GM03348 (cell line): Measurements from ENCODE around the gene RNU6-1.

Experiments
- DNase-seq: peaks from one replicate; pipeline ENCODE4 v3.0.0; 2012; ENCODE audit warnings: low spot score

RNU6-1 gene

DNA sequence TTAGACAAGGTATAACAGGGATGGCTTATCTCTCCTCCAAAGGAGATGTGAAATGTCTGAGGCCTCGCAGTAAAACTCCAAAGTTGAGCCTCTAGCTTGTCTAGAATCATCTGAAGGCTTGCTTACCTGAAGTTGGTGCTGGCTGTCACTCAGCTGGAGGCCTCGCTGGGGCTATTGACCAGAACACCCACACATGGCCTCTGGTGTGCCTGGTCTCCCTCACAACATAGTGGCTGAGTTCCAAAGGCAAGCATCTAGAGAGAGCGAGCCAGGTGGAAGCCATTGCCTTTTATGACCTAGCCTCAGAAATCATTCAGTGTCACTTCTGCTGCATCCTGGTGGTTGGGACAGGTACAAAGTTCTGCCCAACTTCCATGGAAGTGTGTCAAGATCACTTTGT, 17.4 kb upstream of the RNU6-1 start:
- no peak for DNase-seq

DNA sequence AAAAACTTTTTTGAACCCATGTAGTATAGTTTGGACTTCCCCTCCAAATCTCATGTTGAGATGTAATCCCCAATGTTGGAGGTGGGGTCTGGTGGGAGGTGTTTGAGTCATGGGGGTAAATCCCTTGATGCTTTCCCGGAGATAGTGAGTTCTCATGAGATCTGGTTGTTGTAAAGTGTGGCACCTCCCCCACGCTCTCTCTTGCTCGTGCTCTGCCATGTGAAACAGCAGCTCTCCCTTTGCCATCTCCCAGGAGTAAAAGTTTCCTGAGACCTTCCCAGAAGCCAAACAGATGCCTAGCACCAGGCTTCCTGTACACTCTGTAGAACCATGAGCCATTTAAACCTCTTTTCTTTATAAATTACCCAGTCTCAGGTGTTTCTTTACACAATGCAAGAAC, 16.0 kb upstream of the RNU6-1 start:
- no peak for DNase-seq

DNA sequence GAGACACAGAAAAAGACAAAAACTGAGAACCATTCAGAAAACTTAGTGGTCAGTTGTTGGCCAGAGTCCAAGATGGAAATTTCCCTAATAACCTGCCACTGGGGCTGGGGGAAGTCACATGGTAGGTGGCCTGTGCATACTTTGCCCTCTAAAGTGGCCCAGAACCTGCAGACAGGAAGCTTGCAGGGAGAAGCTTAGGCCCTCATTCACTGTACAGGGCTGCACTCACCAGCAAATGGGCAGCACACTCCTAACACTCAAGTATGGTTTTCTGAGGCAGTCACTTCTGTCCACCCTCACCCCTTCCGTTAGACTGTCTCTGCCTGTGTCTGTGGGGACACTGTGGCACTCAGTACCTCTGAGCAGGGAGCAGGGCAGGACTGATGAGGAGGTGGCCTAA, 14.5 kb upstream of the RNU6-1 start:
- no peak for DNase-seq

DNA sequence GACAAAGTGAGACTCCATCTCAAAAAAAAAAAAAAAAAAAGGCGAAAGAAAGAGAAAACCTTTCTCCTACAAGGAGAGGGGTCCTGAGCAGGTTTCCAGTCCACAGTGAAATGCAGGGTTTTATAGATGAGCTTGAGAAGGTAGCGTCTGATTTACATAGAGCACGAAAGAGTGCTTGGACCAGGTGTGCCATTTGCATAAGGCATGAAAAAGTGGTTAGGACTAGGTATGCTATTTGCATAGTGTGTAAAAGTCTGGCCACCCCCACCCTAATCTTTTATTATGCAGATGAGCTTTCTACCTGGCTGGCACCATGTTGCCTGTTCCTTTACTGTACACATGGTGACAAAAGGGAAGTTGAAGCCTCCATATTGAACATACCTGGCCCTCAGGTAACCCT, 13.6 kb upstream of the RNU6-1 start:
- DNase-seq = no peak

DNA sequence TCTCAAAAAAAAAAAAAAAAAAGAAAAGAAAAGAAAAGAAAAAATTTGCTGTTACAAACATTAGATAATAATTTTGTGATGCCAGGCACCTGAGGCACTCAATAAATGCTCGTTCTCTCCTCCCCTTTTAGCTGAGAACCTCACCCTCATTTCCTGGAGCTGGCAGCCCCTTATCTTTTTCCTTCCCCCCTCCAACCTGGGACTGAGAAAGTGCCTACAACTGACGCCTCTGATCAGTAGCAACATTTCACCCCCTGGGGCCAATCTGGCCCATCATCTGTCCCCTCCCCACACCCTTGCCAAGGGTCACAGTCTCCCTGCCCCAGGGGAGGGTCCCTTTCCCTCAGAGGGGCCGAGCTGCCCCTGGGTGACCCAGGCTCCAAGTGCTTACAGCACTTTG, 12.6 kb upstream of the RNU6-1 start:
- DNase-seq = no peak

DNA sequence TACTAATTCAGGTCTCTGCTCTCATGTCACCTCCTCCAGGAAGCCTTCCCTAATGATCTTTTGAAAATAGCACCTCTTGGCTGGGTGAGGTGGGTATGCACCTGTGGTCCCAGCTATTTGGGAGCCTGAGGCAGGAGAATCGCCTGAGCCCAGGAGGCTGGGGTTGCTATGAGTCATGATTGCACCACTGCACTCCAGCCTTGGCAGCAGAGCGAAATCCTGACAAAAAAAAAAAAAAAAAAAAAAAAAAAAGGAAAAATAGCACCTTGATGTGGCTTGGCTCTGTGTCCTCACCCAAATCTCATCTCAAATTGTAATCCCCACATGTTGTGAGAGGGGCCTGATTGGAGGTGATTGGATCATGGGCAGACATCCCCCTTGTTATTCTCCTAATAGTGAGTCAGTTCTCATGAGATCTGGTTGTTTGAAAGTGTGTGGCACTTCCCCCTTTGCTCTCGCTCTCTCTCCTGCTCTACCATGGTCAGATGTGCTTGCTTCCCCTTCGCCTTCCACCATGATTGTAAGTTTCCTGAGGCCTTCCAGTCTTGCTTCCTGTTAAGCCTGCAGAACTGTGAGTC, 11.2 kb upstream of the RNU6-1 start:
- no peak for DNase-seq

DNA sequence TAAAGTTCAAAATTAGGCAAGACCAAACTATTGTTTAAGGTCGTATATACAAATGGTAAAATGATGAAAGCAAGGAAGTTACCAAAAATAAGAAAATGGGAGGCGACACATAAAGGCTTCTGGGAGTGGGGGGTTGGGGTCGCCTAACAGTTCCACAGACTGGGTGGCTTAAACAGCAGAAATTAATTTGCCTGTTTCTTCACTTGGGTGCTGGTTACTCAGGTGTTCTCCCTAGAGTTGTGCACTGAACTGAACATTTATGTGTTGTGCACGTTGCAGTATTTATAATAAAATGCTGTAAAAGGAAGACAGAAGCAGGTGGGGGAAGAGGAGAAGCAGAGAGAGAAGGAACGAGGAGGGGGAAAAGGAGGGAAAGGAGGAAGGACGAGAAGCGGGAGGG, 10.5 kb upstream of the RNU6-1 start:
- DNase-seq = no peak

DNA sequence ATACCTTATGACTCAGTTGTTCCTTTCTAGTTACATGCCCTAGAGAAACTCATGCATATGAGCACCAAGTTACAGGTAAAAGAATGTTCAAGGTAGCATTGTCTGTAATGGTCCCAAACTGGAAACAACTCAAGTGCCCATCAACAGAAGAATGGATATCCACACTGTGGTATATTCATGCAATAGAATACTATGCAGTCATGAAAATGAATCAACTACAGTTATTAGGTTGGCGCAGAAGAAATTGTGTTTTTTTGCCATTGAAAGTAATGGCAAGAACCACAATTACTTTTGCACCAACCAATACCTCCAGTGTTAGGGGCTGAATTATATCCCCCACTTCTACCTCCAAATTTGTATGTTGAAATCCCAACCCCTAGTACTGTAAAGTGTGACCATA, 9.7 kb upstream of the RNU6-1 start:
- DNase-seq = no peak

DNA sequence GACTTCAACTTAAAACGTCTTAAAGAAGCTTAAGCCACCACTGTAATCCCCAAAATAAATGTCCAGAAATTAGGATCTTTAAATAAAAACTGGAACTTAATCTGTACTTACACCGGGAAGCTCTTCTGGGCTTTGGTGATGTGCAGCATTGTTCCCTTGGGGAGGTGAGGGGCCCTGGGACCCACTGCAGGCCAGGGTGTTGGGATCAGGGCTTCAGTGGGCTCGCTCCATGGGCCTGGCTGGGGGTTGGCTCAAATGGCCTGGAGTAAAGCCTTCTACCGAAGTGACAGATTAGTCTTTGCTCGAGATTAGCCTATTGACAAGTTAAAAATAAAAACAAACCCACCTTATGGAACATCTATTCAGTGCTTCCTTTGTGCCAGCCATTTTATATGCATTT, 6.1 kb upstream of the RNU6-1 start:
- no peak for DNase-seq

DNA sequence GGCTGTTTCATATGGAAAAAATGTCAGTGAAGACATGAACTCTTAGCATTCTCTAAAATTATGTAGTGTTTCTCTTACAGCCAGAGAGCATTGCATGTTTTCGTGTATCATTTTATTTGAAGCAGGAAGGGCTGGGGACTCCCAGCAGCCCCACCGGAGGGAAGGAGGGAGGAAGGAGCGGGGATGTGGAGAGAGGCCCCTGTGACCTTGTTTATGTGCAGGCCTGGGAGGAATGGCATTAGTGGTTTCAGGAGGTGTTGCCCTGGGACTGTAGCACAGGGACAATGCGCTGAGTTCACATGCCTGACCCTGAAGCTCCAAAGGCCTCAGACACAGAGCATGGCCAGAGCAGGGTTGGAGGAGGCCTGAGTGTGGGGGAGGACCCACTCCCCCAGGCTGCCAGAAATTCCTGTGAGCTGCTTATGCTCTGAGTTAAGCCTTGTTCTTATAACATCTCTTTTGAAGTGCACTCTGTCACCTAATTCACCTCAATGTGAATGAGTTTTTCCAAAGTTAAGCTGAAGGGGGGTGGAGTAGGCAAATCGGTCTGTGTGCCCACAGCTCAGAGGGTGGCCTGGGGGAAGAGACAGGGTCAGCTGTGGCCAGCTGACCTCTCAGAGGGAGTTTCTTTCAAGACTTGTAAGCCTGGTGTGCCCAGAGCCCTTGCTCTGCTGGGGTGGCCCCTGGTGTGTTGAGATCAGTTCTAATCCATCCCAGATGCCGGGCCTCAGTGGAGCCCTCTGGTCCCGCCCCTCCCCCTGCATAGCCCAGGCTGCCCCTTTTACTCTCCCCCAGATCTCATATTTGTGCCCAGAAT, 3.9 kb upstream of the RNU6-1 start:
- DNase-seq = no peak

DNA sequence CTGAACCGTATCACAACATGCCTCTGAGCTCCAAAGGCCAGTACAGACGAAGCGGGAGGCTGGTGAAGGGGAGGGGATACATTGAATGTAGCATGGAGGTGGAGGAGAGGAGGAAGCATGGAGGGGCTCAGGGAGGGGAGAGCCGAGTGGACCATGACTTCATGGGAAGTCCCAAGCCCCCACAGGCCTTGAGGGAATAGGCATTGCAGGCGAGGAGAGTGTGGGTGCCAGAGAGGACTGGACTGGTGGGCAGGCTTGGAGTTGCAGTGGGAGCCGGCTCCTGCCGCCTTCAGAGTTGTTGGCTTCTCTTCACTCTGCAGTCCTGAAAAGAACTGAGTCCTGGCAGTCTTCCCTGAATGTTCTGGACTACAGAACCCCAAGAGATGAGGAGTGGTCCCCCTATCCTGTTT, 3.3 kb upstream of the RNU6-1 start:
- DNase-seq = no peak

DNA sequence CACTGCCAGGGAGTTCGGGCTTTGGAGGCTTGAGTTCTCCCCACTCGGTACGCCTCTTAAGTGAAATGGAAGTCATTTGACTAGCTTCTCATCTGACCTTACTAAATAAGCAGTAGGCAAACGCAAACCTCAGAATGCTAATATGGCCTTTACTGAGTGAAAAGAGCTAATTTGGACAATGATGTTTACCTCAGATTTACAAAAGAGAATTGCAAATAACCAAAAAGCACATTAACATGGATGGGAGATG, 1.6 kb upstream of the RNU6-1 start:
- DNase-seq = no peak

DNA sequence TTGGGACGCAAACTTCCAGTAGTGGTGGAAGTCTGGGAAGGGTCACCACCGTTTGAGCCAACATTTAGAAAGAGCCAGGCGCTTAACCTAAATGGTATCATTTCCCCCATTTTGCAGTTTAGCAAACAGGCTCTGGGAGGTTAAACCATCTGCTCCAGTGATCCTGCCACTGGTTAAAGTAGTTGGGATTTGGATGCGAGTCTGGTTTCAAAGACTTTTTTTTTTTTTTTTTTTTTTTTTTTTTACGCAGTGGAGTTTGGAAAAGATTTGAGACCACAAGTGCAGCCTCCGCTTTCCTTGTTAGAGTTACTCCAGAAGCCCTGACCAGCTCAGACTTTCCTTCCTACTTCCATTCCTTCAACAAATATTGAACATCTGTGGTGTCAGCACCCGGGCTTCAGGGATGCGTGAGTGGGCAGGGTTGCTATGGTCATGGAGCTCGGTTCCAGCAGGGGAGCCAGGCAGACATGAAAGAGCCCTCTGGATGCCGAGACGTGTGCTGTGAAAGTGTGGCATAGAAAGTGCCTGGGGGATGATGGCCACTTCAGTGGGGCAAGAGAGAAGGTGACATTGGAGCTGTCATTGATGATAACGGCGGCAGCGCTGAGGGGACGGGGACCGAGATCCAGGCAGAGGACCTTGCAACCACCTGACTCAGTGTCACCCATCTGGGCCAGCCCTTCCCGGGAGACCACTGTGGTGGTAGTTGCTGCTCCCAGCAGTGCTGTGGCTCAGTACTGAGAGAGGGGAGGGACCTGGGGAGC, 1.1 kb upstream of the RNU6-1 start:
- peak; percentile 82 for DNase-seq

DNA sequence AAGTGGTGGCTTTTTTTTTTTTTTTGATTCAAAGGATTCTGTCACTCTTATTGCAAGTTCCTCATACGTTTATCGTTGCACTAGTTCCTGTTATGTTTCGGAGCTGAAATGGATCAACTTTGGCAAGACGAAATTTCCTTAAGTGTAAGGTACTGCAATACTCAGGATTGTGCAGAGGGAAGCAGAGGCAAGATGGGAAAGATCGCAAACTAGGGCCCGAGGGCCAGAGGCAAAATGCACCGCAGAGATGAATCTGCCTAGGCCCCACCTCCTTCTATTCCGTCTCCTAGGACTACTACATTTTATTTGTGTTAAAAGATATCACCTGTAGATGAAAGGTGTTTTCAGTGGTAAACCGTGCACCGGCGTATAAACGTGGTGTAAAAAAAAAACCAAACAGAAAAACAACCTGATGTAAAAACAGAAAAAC, 331 bp downstream of the RNU6-1 start:
- peak; percentile 62 for DNase-seq

DNA sequence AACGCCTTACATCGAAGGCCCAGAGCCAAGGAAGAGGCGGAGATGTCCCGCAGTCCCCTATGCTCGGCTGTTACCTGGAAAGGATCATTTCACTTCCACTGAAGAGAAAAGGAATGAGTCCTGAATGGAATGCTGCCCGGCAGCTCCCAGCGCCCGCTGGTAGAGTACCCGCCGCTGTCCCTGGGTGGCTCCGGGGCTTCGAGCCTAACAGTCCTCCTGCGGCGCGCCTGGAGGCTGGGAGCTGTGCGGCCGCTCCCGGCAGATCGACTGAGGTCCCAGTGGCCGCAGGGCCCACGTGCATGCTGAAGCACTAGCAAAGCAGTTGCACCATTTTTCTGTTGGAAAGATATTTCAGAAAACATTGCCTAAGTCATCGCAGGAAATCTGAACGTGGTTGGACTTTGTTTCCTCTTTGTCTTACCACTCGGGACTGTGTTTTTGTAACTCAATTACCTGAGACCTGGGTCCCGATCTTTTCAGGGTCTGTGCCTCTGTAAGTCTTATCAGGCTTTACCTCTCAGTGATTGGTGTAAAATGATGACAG, 984 bp downstream of the RNU6-1 start:
- DNase-seq = peak; percentile 73

DNA sequence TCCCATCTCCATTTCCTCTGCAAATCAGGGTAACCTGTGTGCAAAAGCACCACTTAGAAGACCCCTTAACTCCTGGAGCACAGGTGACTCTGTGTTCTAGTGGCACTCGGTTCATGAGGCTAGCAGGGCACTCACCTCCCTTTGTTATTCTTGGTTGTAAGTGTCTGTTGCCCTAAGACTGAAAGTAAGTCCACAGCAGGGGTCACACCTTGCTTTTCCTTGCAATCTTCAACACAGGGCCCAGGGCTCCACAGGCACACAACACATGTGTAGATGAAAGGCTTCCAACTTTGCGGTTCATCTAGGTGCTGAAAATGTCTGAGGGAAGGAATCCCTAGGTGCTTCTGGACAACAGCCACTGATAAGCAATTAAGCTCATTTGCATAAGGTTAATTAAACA, 2.9 kb downstream of the RNU6-1 start:
- no peak for DNase-seq

DNA sequence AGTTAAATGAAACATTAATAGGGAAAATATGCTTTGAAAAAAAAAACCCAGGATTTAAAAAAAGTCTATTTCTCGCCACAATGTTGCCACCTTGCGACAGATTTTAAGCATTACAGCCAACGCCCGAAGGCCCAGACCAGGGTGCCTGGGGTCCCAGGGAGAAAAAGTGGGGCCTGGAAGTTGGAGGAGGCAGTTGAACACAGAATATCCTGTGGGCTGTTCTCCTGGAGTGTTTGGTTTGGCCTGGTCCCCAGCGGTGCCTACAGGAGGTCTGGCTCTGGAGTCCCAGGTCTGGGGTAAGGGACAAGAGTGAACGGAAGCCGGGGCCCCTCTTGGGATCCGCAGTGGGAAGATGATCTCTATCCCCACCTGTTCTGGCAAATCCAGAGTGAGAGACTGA, 3.4 kb downstream of the RNU6-1 start:
- peak; percentile 74 for DNase-seq

DNA sequence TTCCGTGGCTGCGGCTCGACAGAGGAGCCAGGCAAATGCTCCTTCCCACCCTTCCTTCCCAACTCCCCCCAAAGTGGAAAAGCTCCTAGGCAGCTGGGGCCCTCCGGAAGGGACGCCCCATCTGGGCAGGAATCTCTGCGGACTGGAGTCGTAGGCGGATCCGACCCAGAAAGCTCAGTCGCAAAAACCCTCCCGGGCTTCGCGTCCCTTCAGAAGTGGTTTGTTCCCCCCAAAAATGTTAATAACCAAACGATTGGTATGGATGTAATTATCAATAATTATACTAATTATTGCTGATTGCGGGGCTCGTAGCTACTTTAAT, 3.8 kb downstream of the RNU6-1 start:
- DNase-seq = peak; percentile 51

DNA sequence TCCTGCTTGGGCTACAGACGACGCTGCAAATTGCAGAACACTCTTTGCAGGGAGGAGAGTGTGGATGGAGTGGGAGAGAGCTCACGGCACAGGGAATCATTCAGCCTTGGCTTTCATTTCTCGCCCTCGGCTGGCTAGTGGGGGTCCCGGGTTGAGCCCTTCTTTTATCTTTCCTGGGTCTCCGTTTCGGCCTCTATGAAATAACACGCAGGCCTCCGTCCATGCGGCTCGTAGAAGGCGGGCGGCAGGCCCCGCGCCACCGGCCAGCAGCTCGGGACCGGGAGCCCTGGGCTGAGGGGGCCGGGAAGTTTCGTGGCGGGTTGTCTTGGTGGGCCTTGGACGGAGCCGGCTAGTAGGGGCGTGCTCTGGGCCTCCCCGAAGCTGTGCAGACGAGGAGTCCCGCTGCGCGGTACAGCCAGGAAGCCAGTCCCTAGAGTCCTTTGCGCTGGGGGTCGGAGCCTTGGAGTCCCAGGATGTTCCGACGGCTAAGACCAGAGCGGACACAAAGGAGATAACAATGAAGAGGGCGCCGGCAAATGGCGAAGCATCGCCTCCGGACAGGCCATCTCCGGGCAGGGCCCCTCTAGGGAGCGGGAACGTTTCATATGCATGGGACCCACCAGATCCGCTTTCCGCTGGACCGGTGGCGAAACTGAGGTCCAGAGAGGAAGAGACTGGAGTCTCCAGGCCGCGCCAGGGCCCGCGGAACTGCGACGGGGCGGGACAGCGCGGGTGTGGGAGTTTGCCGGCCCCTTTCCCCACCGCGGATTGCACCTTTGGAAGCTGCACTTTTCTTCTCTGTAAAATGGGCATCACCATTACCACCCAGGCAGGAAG, 4.3 kb downstream of the RNU6-1 start:
- no peak for DNase-seq

DNA sequence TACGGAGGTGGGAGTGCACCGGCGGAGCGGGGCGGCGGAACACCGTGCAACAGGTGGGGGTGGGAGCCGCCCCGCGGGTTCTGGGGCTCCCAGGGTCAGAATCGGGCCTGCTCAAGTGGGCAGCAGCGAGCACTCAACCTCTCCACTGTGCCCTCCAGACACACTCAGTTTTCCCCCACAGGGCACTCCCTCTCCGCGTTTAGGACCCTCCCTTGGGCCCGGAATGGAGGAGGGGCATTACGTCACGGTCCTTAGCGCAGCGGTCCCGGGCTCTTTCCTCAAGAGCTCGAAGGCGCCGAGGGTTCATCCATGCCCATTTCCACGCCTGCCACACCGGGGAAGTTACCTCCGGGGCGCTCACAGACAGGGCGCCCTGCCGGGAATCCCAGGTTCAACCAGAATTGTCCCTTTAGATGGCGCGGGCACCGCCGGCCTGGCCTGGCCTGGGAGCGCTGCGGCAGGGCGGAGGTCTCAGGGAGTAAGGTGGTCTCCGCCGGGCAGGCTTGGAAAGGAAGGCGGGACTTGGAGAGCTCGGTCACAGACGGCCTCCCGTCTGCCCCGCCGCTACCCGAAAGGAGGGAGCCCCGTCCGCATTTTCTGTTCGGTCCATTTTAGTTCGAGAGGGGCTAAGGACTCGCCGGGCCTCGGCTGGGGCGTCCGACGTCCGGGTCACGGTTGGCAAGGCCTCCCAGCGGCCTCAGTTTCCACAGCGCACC, 5.1 kb downstream of the RNU6-1 start:
- no peak for DNase-seq

DNA sequence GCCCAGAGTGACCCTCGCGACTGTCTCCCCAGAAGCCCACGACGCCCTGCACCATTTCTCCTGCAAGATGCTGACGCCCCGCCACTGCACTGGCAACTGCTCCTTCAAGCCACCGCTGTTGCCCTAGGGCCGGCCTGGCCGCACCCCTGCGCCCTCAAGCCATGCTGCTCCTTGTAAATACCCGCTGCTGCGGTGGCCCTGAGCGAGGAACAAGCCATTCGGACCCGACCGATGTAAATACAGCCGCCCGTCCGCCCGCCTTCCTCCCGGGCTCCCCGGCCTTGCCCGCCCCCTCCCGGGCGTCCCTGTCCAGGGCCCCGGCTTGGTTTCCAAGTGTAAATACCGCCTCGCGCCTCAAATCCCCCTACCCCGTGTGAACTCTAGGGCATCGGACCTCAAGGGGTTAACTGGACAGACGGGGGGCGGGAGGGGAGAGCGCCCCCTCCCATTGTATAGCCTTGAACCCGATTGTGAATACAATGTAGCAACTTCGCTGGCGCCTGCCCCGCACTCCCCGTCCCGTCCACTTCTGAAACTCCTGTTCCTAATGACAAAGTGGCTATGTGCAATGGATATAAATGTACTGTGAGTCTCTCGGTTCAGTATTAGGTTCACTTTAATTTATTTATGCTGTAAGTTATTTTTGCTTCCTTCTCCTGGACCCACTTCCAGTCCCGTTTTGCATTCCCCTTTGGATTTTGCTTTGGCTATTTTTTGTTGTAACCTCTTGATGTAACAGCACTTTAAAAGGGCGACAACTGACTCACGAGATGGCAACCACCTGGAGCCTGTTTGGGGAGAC, 5.9 kb downstream of the RNU6-1 start:
- DNase-seq = peak; percentile 73
